Gastrocnemius medialis (tissue), 4 donors: ENCODE data around the gene ADAM12. TPM values are rescaled to one million over a fixed set of nuclear protein-coding genes. Genes with fewer than 3 reads are reported as not detected.

Source experiments
- ATAC-seq, 2 donors: fragments of 150-250 bp; one replicate each; pipeline ENCODE4 v1.9.1; 2016
- DNase-seq, 2 donors: peaks; one replicate each; pipeline ENCODE4 v3.0.0-alpha.2; 2019
- H3K27ac ChIP-seq, 4 donors: fragments of 200-600 bp; sonication (generic); 1 replicate in 1 of 4; 2 replicates in 3 of 4; pipeline ENCODE4 v1.5.1; 2016 to 2018; ENCODE audit warnings: mild to moderate bottlenecking in 2 of 4, moderate library complexity in 1 of 4
- H3K27me3 ChIP-seq, 3 donors: fragments of 200-600 bp; sonication (generic) in 2 of 3; 1 replicate in 1 of 3; 2 replicates in 2 of 3; pipeline versions ENCODE4 v1.5.1 to v1.6.0; 2016 to 2019; ENCODE audit warnings: mild to moderate bottlenecking in 1 of 3, moderate library complexity in 1 of 3
- H3K36me3 ChIP-seq, 2 donors: fragments of 200-600 bp; sonication (generic) in 1 of 2; one replicate each; pipeline ENCODE4 v1.5.1; 2017 to 2018
- H3K4me1 ChIP-seq, 2 donors: fragments of 200-600 bp; sonication (generic) in 1 of 2; one replicate each; pipeline ENCODE4 v1.5.1; 2016 to 2017; ENCODE audit warnings: mild to moderate bottlenecking in 2 of 2
- H3K4me3 ChIP-seq, 4 donors: fragments of 200-600 bp; sonication (generic) in 3 of 4; 1 replicate in 1 of 4; 2 replicates in 3 of 4; pipeline ENCODE4 v1.5.1; 2016 to 2019; ENCODE audit warnings: mild to moderate bottlenecking in 2 of 4
- H3K9me3 ChIP-seq, 3 donors: fragments of 200-600 bp; sonication (generic) in 2 of 3; 1 replicate in 1 of 3; 2 replicates in 2 of 3; pipeline ENCODE4 v1.5.1; 2016 to 2019
- POLR2A ChIP-seq, 2 donors: fragments of 450-650 bp; IDR thresholded peaks; one replicate each; pipeline ENCODE4 v1.6.1; 2017; ENCODE audit warnings: antibody characterized with exemption in 2 of 2, mild to moderate bottlenecking in 2 of 2, moderate library complexity in 2 of 2
- in situ Hi-C, 4 donors: fragments of 200-750 bp; cut with MboI; loops; one replicate each; pipeline versions ENCODE4 v1.15.0 to v1.8.0; 2017; ENCODE audit warnings: low sequenced_read_pairs in 4 of 4
- intact Hi-C: fragments of 100-400 bp; cut with DNase I; formaldehyde crosslinking; loops from one replicate; pipeline ENCODE4 v1.15.1; 2023; ENCODE audit warnings: low total_unique reads
- total RNA-seq, 4 donors: library from RNA; depleted of rRNA; stranded (reverse); fragments of >200 nt; gene quantifications; one replicate each; pipeline versions ENCODE4 v1.1.0 to v1.2.3, GENCODE V29; 2016
- TF ChIP-seq, protein P1 (sequence below), 5 experiments: fragments of 450-650 bp in 3 of 5; fragments of 200-600 bp in 2 of 5; sonication (generic) in 2 of 5; IDR thresholded peaks in 4 of 5; conservative IDR thresholded peaks in 1 of 5; 1 replicate in 4 of 5; 2 replicates in 1 of 5; pipeline ENCODE4 v1.5.1; 2016 to 2019; ENCODE audit warnings: antibody characterized with exemption in 5 of 5, mild to moderate bottlenecking in 3 of 5, moderate library complexity in 3 of 5

ADAM12 gene
- total RNA-seq, 4 donors from 2014 or later = 0.10 TPM; not detected in 3

DNA sequence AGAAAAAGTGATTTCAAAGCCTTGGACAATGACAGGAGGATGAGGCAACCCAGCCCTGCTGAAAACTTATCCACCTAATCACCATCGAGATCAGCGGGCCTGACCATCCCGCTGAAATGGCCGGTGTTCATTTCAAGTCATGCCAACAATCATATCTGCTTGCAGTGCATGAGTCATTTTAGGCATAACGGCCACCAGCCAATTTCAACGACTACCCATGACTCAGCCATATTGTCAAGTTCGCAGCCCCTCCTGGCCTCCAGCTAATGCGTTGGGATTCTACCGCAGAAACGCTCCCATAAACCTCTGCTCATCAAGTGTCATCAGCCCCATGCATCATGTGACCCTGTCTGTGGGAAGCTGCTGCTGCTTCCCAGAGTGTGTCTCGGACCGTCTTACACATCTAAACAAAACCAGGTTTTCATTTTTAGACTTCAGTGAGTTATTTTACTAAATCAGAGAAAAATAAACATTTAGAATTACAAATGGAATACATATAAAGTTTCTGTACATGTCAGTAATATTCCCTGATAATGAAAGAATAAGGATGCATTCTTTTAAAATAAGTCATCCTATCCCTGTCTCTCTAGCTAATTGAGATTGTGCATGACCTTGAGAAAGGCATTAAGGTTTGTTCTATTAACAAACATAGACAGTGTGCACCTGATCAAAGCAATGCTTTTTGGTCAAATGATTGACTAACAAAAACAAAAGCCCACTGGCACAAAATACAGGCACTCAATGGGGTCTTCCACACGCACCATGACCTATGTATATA is 188.9 kb downstream of the ADAM12 start:
- H3K9me3 ChIP-seq = no peaks in the 10 kb centered on the region
- H3K4me3 ChIP-seq = no peak overlapping the region
- intact Hi-C loops (no loop called here), in situ Hi-C loops (no loop called here)
- ATAC-seq (no peak), DNase-seq (no peak)
- TF ChIP-seq POLR2A (IDR thresholded peaks at IDR 0.05) = no peak
- TF ChIP-seq, protein P1, sequence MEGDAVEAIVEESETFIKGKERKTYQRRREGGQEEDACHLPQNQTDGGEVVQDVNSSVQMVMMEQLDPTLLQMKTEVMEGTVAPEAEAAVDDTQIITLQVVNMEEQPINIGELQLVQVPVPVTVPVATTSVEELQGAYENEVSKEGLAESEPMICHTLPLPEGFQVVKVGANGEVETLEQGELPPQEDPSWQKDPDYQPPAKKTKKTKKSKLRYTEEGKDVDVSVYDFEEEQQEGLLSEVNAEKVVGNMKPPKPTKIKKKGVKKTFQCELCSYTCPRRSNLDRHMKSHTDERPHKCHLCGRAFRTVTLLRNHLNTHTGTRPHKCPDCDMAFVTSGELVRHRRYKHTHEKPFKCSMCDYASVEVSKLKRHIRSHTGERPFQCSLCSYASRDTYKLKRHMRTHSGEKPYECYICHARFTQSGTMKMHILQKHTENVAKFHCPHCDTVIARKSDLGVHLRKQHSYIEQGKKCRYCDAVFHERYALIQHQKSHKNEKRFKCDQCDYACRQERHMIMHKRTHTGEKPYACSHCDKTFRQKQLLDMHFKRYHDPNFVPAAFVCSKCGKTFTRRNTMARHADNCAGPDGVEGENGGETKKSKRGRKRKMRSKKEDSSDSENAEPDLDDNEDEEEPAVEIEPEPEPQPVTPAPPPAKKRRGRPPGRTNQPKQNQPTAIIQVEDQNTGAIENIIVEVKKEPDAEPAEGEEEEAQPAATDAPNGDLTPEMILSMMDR (IDR thresholded peaks at IDR 0.05 in 4 of 5, conservative IDR thresholded peaks at IDR 0.05 in 1 of 5) = no peak
- no peaks in the 10 kb centered on the region for H3K27me3 ChIP-seq
- no peak overlapping the region for H3K27ac ChIP-seq
- H3K36me3 ChIP-seq = no peaks in the 10 kb centered on the region
- H3K4me1 ChIP-seq = no peaks in the 10 kb centered on the region

GRCh38 chr10:126198681-126199080 is 189.6 kb downstream of the ADAM12 start:
- Histone ChIP-seq H3K4me1 (no peaks in the 10 kb centered on the region), H3K27ac (no peak overlapping the region), H3K36me3 (no peaks in the 10 kb centered on the region), H3K27me3 (no peaks in the 10 kb centered on the region), H3K4me3 (no peak overlapping the region), H3K9me3 (no peaks in the 10 kb centered on the region)
- ATAC-seq (no peak), DNase-seq (no peak)
- TF ChIP-seq, protein P1 (IDR thresholded peaks at IDR 0.05 in 4 of 5, conservative IDR thresholded peaks at IDR 0.05 in 1 of 5) = no peak
- TF ChIP-seq POLR2A (IDR thresholded peaks at IDR 0.05) = no peak
- intact Hi-C loops = no loop called here
- in situ Hi-C loops = no loop called here

- in situ Hi-C loops = no loop called here
- Histone ChIP-seq H3K4me3 (no peak overlapping the region), H3K36me3 (no peaks in the 10 kb centered on the region), H3K27me3 (no peaks in the 10 kb centered on the region), H3K4me1 (no peaks in the 10 kb centered on the region), H3K27ac (no peak overlapping the region), H3K9me3 (no peaks in the 10 kb centered on the region)
- DNase-seq (no peak), ATAC-seq (no peak)
- intact Hi-C loops = no loop called here
- TF ChIP-seq, protein P1 (IDR thresholded peaks at IDR 0.05 in 4 of 5, conservative IDR thresholded peaks at IDR 0.05 in 1 of 5) = no peak
- TF ChIP-seq POLR2A (IDR thresholded peaks at IDR 0.05) = no peak
Observed at GRCh38 chr10:126197036-126197543, 191.2 kb downstream of the ADAM12 start.

DNA sequence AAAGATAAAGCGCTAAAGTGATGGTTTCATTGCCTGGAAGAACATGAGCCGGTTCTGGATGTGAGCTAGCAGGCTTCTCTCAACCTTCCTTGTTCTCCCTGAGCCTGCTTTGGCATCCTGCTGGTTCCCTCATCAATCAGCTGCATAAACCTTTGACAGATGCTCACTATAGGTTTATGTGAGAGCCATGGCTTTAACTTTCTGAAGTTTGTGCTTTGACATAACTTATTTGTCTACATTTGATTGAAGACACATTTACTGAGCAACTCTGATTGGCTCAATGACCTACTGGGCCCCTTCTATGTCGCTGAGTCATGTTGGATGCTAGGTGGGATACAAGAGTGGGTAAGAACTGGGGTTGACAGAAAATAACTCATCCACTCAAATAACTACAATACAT is 192.0 kb downstream of the ADAM12 start:
- DNase-seq = no peak
- H3K36me3 ChIP-seq = no peaks in the 10 kb centered on the region
- ATAC-seq = no peak
- in situ Hi-C loops = no loop called here
- intact Hi-C loops = no loop called here
- H3K27me3 ChIP-seq = no peaks in the 10 kb centered on the region
- no peak overlapping the region for H3K27ac ChIP-seq
- no peaks in the 10 kb centered on the region for H3K4me1 ChIP-seq
- no peaks in the 10 kb centered on the region for H3K9me3 ChIP-seq
- TF ChIP-seq, protein P1 (IDR thresholded peaks at IDR 0.05 in 4 of 5, conservative IDR thresholded peaks at IDR 0.05 in 1 of 5) = no peak
- no peak overlapping the region for H3K4me3 ChIP-seq
